ENCODE measurements around the gene CDC42BPG. TPM values are rescaled to one million over a fixed set of nuclear protein-coding genes. Genes with fewer than 3 reads are reported as not detected.
A peak's percentile ranks its signal among the peaks of the same experiment; 100 is the strongest.

Gene CDC42BPG
- total RNA-seq, 1 experiment from 2014 or later, result 24.9 TPM

GRCh38 chr11:64880240-64881001 is 36.0 kb upstream of the CDC42BPG start:
- no peak overlapping the region for H4K91ac ChIP-seq (ENCODE audit: insufficient read length, low read depth, low read length)
- Mint-ChIP-seq H3K27me3 (ENCODE audit: low read depth) (peaks cover 12% of the 10 kb centered on the region), H3K27ac (no peak overlapping the region; a peak in 1 of 7 replicates), H3K36me3 (ENCODE audit: insufficient read depth in 1 of 3, low read depth in 3 of 3) (peaks cover 0 to 2% (median 0%) of the 10 kb centered on the region in 3 experiments; a peak in 1 of 7 replicates), H3K9me3 (no peaks in the 10 kb centered on the region; a peak in 1 of 5 replicates), H3K4me3 (peak overlapping the region; percentile 22 to 96; a peak in 4 of 5 replicates), H3K4me1 (peaks cover 23 to 26% of the 10 kb centered on the region in 2 experiments)
- H3K79me1 ChIP-seq (ENCODE audit: insufficient read depth, low read depth, low read length, poor library complexity, severe bottlenecking), result no peaks in the 10 kb centered on the region
- no peak overlapping the region for H2BK5ac ChIP-seq (ENCODE audit: insufficient read length, low read length)
- no peak overlapping the region for H2AK5ac ChIP-seq (ENCODE audit: insufficient read length, low read length)
- H3K79me2 ChIP-seq (ENCODE audit: insufficient read depth, low read length), result no peaks in the 10 kb centered on the region
- H3K27me3 ChIP-seq (ENCODE audit: insufficient read depth, low read length), result no peaks in the 10 kb centered on the region
- no peak overlapping the region for H3K14ac ChIP-seq (ENCODE audit: insufficient read depth, low read length)
- no peak overlapping the region for H2BK12ac ChIP-seq (ENCODE audit: insufficient read length, low read depth, low read length)
- no peak overlapping the region for H2BK120ac ChIP-seq (ENCODE audit: low read depth, low read length, poor library complexity, severe bottlenecking)
- H4K5ac ChIP-seq (ENCODE audit: insufficient read length, low read depth, low read length), result no peak overlapping the region
- TF ChIP-seq CTCF (conservative IDR thresholded peaks at IDR 0.05), result no peak
- no peak overlapping the region for H2BK20ac ChIP-seq (ENCODE audit: low read depth, low read length, poor library complexity, severe bottlenecking)
- no peaks in the 10 kb centered on the region; the same call in 1 of the 2 replicates for H3K4me1 ChIP-seq (ENCODE audit: insufficient read depth, low read length)
- no peak overlapping the region for H3K27ac ChIP-seq (ENCODE audit: insufficient read length, low read depth, low read length)
- H3K9me3 ChIP-seq (ENCODE audit: control insufficient read depth, low read depth, low read length), result no peaks in the 10 kb centered on the region
- no peak overlapping the region for H3T11ph ChIP-seq (ENCODE audit: low read length)
- H2BK15ac ChIP-seq (ENCODE audit: low read depth, low read length), result no peak overlapping the region
- no peak overlapping the region for H3K23ac ChIP-seq (ENCODE audit: insufficient read length, low read depth, low read length)
- DNase-seq, result no peak
- no peak overlapping the region for H4K8ac ChIP-seq (replicated peaks; ENCODE audit: insufficient read length, low read depth, low read length)
- no peak overlapping the region for H3K18ac ChIP-seq (ENCODE audit: insufficient read length, low read depth, low read length)
- H3K9ac ChIP-seq (ENCODE audit: extremely low read depth, insufficient read length, low read length), result no peak overlapping the region
- WGBS (ENCODE audit: extremely low coverage, insufficient read length, low lambda C conversion rate), result no CpG with 5 or more reads among the region's 14 CpGs
- H3K23me2 ChIP-seq (ENCODE audit: insufficient read length, low read depth, low read length, poor library complexity, severe bottlenecking), result peaks cover 19% of the 10 kb centered on the region
- H3K56ac ChIP-seq (ENCODE audit: insufficient read length, low read depth, low read length), result no peak overlapping the region
- no peak overlapping the region for H3K4ac ChIP-seq (ENCODE audit: low read depth, low read length)
- no peak overlapping the region for H3K4me2 ChIP-seq (ENCODE audit: insufficient read depth, insufficient read length, low read length)
- H2AFZ ChIP-seq (ENCODE audit: low read length), result no peak overlapping the region
- H4K20me1 ChIP-seq (ENCODE audit: control insufficient read depth, insufficient read depth, insufficient read length), result no peaks in the 10 kb centered on the region
